ENCODE measurements around the gene AKAP7.
"Not testable (repeated sequence)": the region's sequence is repeated elsewhere in the genome, so short reads cannot be mapped to it uniquely, and the experiment has no call there.

Gene AKAP7

DNA sequence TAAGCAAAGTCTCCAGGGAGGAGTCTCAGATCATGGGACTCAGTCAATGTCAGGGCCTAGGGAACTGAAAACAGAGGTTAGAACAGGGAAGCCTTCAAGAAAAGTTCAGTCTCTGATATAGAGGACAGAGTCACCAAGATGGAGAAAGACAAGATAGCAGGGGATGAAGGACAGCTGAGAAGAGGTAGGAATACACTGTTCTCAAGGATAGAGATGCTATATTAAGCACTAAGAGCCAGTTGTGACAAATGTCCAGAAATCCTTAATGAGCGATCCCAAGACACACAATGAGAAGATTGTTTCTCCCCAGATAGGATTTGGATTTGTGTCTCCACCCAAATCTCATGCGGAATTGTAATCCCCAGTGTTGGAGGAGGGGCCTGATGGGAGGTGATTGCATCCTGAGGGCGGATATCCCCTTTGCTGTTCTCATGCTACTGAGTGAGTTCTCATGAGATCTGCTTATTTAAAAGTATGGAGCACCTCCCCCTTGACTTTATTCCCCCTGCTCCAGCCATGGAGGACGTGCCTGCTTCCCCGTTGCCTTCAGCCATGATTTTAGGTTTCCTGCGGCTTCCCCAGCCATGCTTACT is 168.2 kb downstream of the AKAP7 start:
- no peak for DNase-seq

DNA sequence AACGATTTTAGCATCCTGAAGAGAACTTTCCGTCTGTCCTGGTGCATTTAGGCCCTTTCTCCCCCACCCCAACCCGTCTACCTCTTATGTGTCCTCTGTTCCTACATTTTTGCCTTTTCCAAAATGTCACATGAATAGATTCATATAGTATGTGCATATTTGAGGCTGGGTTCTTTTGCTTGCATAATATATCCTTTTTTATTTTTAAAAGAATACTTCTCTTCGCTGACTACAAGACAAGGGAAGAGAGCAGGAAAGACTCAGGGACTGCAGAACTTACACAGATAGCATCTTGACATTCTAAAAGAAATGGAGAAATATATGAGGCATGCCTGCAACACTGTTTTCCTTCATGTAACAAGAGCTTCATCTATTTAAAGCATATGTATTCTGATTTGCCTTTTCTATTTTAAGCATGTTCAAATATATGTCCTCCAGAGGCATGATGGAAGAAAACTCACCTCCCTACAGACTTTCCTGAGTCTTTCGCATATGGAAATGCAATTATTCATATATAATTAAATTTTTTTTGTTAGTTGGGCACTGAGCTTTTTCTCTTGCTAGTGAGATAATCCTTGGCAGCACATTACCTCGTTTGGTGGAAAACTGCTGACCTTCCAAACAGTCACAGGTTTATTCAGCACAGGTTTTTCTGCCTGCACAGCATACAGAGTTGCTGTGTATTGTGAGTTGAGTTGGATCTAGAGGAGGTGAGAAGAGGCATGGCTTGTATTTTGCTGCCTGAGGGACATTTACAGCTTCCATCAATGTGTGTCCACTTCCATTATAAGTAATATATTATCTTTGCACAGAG is 170.0 kb downstream of the AKAP7 start:
- no peak for DNase-seq

DNA sequence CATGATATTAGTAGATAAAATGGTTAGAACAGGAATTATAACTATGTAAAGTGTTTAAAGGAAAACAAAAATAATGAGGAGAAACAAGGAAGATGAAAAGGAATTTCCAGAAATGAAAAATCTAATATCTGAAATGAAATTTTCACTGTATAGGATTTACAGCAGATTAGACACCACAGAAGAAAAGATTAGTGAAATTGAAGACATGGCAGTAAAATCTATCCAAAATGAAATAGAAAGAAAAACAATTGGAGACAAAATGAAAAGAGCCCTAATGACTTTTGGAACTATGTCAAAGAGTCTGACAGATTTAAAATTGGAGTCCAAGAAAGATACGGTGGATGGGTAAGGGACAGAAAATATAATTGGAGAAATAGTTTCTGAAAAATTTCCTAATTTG is 174.2 kb downstream of the AKAP7 start:
- DNase-seq: no peak

DNA sequence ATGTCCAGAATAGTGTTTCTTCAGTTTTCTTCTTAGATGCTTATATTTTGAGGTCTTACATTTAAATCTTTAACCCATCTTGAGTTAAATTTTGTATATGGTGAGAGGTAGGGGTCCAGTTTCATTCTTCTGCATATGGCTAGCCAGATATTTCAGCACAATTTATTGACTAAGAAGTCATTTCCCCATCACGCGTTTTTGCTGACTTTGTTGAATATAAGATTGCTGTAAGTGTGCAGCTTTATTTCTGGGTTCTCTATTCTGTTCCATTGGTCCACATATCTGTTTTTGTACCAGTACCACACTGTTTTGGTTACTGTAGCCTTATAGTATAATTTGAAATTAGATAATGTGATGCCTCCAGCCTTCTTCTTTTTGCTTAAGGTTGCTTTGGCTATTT is 179.6 kb downstream of the AKAP7 start:
- DNase-seq: no peak

DNA sequence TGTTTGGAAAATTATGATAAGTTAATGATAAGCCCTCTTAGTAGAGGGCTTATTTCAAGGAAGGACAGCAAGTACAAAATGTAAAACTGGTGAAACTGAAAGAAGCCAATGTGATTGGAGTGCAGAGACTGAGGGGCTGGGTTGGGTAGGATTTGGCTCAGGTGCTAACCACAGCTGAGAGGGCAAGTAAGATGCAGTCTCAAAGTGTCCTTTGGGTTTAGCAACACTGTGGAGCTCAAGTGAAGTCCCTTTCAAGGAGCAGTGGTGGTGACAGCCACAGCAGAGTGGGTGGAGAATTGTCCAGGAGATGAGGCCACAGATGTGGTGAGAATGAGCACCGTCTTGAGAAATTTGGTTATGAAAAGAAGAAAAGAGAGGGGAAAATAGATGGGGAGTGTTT is 181.4 kb downstream of the AKAP7 start:
- DNase-seq: no peak

DNA sequence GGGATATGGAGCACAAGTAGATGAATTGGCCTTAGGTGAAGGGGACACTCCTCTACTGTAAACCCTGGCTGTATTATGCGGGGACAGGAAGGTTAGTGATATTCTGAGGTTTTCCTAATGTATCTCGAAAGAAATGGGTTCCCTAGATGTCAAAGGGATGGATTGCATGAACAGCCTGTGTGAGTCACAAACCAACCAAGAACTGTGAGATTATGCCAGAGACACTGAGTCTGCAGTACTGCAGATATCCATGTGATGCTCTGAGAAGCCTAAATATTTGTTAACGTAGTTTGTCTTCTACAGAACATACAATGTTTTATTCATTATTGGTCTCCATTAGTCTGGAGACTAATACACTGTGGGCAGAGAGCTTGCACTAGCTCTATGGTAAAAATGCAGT is 182.2 kb downstream of the AKAP7 start:
- no peak for DNase-seq

DNA sequence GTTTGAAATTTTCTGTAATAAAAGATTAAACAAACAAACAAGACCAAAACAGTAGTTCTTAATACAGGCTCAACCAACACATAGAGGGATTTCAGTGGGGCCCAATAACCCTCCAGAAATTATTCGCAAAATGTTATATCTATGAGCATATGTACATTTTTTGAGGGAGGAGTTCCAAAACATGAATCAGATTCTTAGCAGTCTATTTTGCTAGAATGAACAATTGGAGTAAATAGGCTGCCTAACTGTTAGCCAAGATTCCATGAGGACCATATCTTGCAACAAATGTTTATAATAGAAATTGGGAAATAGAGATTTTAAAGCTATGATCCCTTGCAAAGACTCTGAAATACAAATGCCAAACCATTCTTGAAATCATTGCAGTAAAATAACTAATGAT is 186.3 kb downstream of the AKAP7 start:
- no peak for DNase-seq

DNA sequence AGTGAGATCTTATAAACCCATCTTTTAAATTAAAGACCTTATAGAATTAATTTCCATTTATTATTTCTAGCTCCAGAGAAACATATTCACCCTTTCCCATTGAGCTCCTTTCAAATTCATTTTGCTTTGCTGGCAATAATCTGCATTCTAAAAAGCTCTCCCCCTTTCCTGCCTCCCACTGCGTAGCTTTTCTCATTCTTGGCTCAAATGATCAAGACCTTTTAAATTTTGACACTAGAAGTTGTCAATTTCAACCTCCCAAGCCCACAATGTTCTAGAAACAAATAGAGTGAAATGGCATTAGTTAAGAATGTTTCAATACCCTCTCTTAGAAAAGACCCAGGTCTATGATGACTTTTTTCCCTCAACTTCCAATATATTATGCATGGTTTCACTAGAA is 186.9 kb downstream of the AKAP7 start:
- no peak for DNase-seq

DNA sequence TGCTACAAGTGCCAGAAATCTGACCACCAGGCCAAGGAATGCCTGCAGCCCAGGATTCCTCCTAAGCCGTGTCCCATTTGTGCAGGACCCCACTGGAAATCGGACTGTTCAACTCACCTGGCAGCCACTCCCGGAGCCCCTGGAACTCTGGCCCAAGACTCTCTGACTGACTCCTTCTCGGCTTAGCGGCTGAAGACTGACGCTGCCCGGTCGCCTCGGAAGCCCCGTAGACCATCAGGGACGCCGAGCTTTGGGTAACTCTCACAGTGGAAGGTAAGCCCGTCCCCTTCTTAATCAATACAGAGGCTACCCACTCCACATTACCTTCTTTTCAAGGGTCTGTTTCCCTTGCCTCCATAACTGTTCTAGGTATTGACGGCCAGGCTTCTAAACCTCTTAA is 190.4 kb downstream of the AKAP7 start:
- DNase-seq: not testable (repeated sequence)

DNA sequence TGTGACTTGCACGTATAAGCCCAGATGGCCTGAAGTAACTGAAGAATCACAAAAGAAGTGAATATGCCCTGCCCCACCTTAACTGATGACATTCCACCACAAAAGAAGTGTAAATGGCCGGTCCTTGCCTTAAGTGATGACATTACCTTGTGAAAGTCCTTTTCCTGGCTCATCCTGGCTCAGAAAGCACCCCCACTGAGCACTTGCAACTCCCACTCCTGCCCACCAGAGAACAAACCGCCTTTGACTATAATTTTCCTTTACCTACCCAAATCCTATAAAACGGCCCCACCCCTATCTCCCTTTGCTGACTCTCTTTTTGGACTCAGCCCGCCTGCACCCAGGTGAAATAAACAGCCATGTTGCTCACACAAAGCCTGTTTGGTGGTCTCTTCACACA is 193.5 kb downstream of the AKAP7 start:
- DNase-seq: not testable (repeated sequence)

DNA sequence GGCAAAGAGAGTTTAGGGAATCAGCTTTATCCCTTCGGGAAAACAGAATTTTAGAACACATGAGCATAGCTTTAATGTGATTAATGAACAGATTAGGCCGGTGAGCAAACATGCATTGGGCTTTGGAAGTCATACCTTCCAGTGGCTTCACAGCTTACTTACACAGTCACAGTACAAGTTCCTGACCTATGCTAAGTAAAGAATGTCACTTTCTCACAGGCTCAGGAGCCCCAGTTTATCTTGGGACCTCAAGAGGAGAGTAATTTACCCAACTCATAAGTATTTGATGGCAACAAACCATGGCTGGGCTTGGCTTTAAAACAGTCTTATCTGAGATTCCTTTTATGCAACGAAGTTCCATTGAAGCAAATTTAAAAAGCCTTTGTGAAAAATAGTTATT is 195.9 kb downstream of the AKAP7 start:
- DNase-seq: no peak

DNA sequence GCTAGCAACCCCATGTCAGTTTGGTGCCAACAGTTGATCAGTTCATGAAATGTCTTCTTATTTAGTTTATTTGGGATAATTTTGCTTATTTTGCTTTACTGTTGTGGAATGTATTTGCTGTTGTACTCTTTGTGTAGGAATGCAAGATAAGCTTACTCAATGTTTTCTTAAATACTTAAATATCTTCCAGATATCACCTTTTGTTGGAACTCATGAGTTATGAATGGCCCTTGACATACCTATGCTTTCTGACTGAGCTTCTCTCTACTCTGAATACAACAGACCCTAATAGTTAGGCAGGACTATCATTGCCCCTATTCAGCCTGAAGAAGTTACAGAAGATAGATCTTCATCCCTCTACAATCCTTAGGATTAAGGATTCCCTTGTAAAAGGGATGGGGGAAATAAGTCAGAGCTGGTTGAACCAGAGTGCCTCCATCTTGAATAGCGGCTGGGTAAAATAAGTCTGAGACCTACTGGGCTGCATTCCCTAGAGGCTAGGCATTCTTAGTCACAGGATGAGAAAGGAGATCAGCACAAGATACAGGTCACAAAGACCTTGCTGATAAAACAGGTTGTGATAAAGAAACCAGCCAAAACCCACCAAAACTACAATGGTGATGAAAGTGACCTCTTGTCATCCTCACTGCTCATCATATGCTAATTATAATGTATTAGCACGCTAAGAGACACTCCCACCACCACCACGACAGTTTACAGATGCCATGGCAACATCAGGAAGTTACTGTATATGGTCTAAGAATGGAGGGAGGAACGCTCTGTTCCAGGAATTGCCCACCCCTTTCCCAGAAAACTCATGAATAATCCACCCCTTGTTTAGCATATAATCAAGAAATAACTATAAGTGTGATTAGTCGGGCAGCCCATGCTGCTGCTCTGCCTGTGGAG is 196.9 kb downstream of the AKAP7 start:
- DNase-seq: no peak

All from DMS79 treated with DMSO at 0.1 percent for 48 hours (cell line).